ENCODE measurements around the gene PTEN. TPM values are rescaled to one million over a fixed set of nuclear protein-coding genes. Genes with fewer than 3 reads are reported as not detected.

Gene PTEN
- total RNA-seq, 1 donor from 2014 or later = 96.3 TPM

- Histone ChIP-seq H3K27ac (no peak overlapping the region), H3K36me3 (no peaks in the 10 kb centered on the region), H3K27me3 (no peaks in the 10 kb centered on the region), H3K4me1 (peaks cover under 1 to 26% of the 10 kb centered on the region in 2 donors), H3K4me3 (no peak overlapping the region), H3K9me3 (no peaks in the 10 kb centered on the region)
- DNase-seq (ENCODE audit: low spot score in 2 of 2) = no peak
- intact Hi-C loops (cut with DNase I) = no loop called here
- no peak for TF ChIP-seq CTCF (IDR thresholded peaks at IDR 0.05)
Measured at GRCh38 chr10:87921931-87922688, 58.7 kb downstream of the PTEN start.

GRCh38 chr10:87923233-87923632 is 59.8 kb downstream of the PTEN start:
- no peak for DNase-seq (ENCODE audit: low spot score in 2 of 2)
- intact Hi-C loops (cut with DNase I) = no loop called here
- TF ChIP-seq CTCF (IDR thresholded peaks at IDR 0.05) = no peak
- H3K9me3 ChIP-seq = no peaks in the 10 kb centered on the region
- H3K27ac ChIP-seq = peak overlapping the region in 1 of 2 donors; percentile 5
- peaks cover 6 to 26% of the 10 kb centered on the region in 2 donors for H3K4me1 ChIP-seq
- H3K27me3 ChIP-seq = no peaks in the 10 kb centered on the region
- no peak overlapping the region for H3K4me3 ChIP-seq
- no peaks in the 10 kb centered on the region for H3K36me3 ChIP-seq

- H3K9me3 ChIP-seq = no peaks in the 10 kb centered on the region
- intact Hi-C loops (cut with DNase I) = no loop called here
- no peaks in the 10 kb centered on the region for H3K27me3 ChIP-seq
- DNase-seq (ENCODE audit: low spot score in 2 of 2) = no peak
- TF ChIP-seq CTCF (IDR thresholded peaks at IDR 0.05) = no peak
- H3K4me3 ChIP-seq = no peak overlapping the region
- no peak overlapping the region for H3K27ac ChIP-seq
- peaks cover 10 to 32% of the 10 kb centered on the region in 2 donors for H3K4me1 ChIP-seq
- no peaks in the 10 kb centered on the region for H3K36me3 ChIP-seq
Measured at GRCh38 chr10:87925570-87925969, 62.1 kb downstream of the PTEN start.

GRCh38 chr10:87927091-87927490 is 63.7 kb downstream of the PTEN start:
- peak overlapping the region; percentile 1 to 43 for H3K27ac ChIP-seq
- TF ChIP-seq CTCF (IDR thresholded peaks at IDR 0.05) = no peak

GRCh38 chr10:87928996-87929395 is 65.6 kb downstream of the PTEN start:
- Histone ChIP-seq H3K27ac (peak overlapping the region in 1 of 2 donors; percentile 38), H3K9me3 (no peaks in the 10 kb centered on the region), H3K36me3 (no peaks in the 10 kb centered on the region), H3K4me3 (no peak overlapping the region), H3K27me3 (no peaks in the 10 kb centered on the region), H3K4me1 (peaks cover 10 to 41% of the 10 kb centered on the region in 2 donors)
- intact Hi-C loops (cut with DNase I) = no loop called here
- no peak for DNase-seq (ENCODE audit: low spot score in 2 of 2)
- no peak for TF ChIP-seq CTCF (IDR thresholded peaks at IDR 0.05)

More at GRCh38 chr10:87927091-87927490, 63.7 kb downstream of the PTEN start:
- Histone ChIP-seq H3K4me1 (peaks cover 10 to 40% of the 10 kb centered on the region in 2 donors), H3K36me3 (no peaks in the 10 kb centered on the region), H3K9me3 (no peaks in the 10 kb centered on the region), H3K27me3 (no peaks in the 10 kb centered on the region), H3K4me3 (no peak overlapping the region)
- intact Hi-C loops (cut with DNase I) = no loop called here
- no peak for DNase-seq (ENCODE audit: low spot score in 2 of 2)

All from ascending aorta (tissue), 2 donors.